Activated T-helper 1 cell treated with anti-CD3 and anti-CD28 coated beads, Interleukin-12 subunit alpha, Interleukin-12 subunit beta, Interleukin-2, Interleukin-4 antibody, amounts not matched to agents 30 ng/mL and 10 ng/mL and 1 ng/mL, durations not matched to agents 14 hours and 24 hours and 36 hours (primary cell): ENCODE results near the gene AUTS2. TPM values are rescaled to one million over a fixed set of nuclear protein-coding genes. Genes with fewer than 3 reads are reported as not detected.

ENCODE experiments used
- DNase-seq: peaks from one replicate; pipeline ENCODE4 v3.0.0; 2021; ENCODE audit warnings: low spot score
- H3K27ac Mint-ChIP-seq: one replicate; pipeline ENCODE4 v1.8.0; 2021; ENCODE audit warnings: mild to moderate bottlenecking, mixed read lengths
- H3K27me3 Mint-ChIP-seq: one replicate; pipeline ENCODE4 v1.8.0; 2022; ENCODE audit warnings: mild to moderate bottlenecking, moderate library complexity, mixed read lengths; ENCODE audit not compliant: insufficient read depth
- H3K36me3 Mint-ChIP-seq: one replicate; pipeline ENCODE4 v1.8.0; 2021; ENCODE audit warnings: low read depth, mixed read lengths
- H3K4me1 Mint-ChIP-seq: one replicate; pipeline ENCODE4 v1.8.0; 2021; ENCODE audit warnings: low read depth, mixed read lengths
- H3K4me3 Mint-ChIP-seq: one replicate; pipeline ENCODE4 v1.8.0; 2021; ENCODE audit warnings: mild to moderate bottlenecking, moderate library complexity, mixed read lengths
- H3K9me3 Mint-ChIP-seq: one replicate; pipeline ENCODE4 v1.8.0; 2021; ENCODE audit warnings: mixed read lengths
- intact Hi-C: fragments of 100-400 bp; cut with micrococcal nuclease; formaldehyde crosslinking; loops from one replicate; pipeline ENCODE4 v1.15.1; 2024
- total RNA-seq: library from RNA; stranded (reverse); gene quantifications from 2 replicates; pipeline ENCODE4 v1.2.3, GENCODE V29; 2022

The AUTS2 gene
- total RNA-seq, 1 donor from 2014 or later: 2.7 TPM

GRCh38 chr7:69959789-69960499 is 361.7 kb downstream of the AUTS2 start:
- no peaks in the 10 kb centered on the region for H3K27me3 Mint-ChIP-seq
- H3K9me3 Mint-ChIP-seq: no peaks in the 10 kb centered on the region
- H3K4me1 Mint-ChIP-seq: no peaks in the 10 kb centered on the region
- H3K27ac Mint-ChIP-seq: no peak overlapping the region
- no peaks in the 10 kb centered on the region for H3K36me3 Mint-ChIP-seq
- intact Hi-C loops: no loop called here
- H3K4me3 Mint-ChIP-seq: no peak overlapping the region
- DNase-seq: no peak

- Mint-ChIP-seq H3K4me3 (no peak overlapping the region), H3K9me3 (no peaks in the 10 kb centered on the region), H3K36me3 (no peaks in the 10 kb centered on the region), H3K4me1 (no peaks in the 10 kb centered on the region), H3K27ac (no peak overlapping the region), H3K27me3 (no peaks in the 10 kb centered on the region)
- no peak for DNase-seq
- intact Hi-C loops: no loop called here
These were observed 363.2 kb downstream of the AUTS2 start for GRCh38 chr7:69961436-69961835.

GRCh38 chr7:69962186-69963065 is 364.2 kb downstream of the AUTS2 start:
- DNase-seq: no peak
- no peak overlapping the region for H3K27ac Mint-ChIP-seq

GRCh38 chr7:69963393-69963792 is 365.1 kb downstream of the AUTS2 start:
- intact Hi-C loops: no loop called here
- DNase-seq: no peak
- H3K27me3 Mint-ChIP-seq: peaks cover 3% of the 10 kb centered on the region
- H3K4me1 Mint-ChIP-seq: no peaks in the 10 kb centered on the region
- no peak overlapping the region for H3K27ac Mint-ChIP-seq
- no peak overlapping the region for H3K4me3 Mint-ChIP-seq
- no peaks in the 10 kb centered on the region for H3K36me3 Mint-ChIP-seq
- no peaks in the 10 kb centered on the region for H3K9me3 Mint-ChIP-seq

More at GRCh38 chr7:69962186-69963065, 364.2 kb downstream of the AUTS2 start:
- no peaks in the 10 kb centered on the region for H3K36me3 Mint-ChIP-seq
- no peak overlapping the region for H3K4me3 Mint-ChIP-seq
- no peaks in the 10 kb centered on the region for H3K4me1 Mint-ChIP-seq
- intact Hi-C loops: no loop called here
- no peaks in the 10 kb centered on the region for H3K9me3 Mint-ChIP-seq
- H3K27me3 Mint-ChIP-seq: no peaks in the 10 kb centered on the region

GRCh38 chr7:69966766-69967591 is 368.7 kb downstream of the AUTS2 start:
- peaks cover 3% of the 10 kb centered on the region for H3K27me3 Mint-ChIP-seq
- DNase-seq: no peak
- no peaks in the 10 kb centered on the region for H3K36me3 Mint-ChIP-seq
- no peak overlapping the region for H3K27ac Mint-ChIP-seq
- no peaks in the 10 kb centered on the region for H3K4me1 Mint-ChIP-seq
- intact Hi-C loops: no loop called here
- H3K9me3 Mint-ChIP-seq: no peaks in the 10 kb centered on the region
- H3K4me3 Mint-ChIP-seq: no peak overlapping the region

- Mint-ChIP-seq H3K27me3 (peaks cover 3% of the 10 kb centered on the region), H3K27ac (no peak overlapping the region), H3K36me3 (no peaks in the 10 kb centered on the region), H3K4me1 (no peaks in the 10 kb centered on the region), H3K9me3 (no peaks in the 10 kb centered on the region), H3K4me3 (no peak overlapping the region)
- no peak for DNase-seq
- intact Hi-C loops: no loop called here
These were observed 369.6 kb downstream of the AUTS2 start for GRCh38 chr7:69967689-69968450.

- Mint-ChIP-seq H3K9me3 (no peaks in the 10 kb centered on the region), H3K27me3 (peaks cover 3% of the 10 kb centered on the region), H3K4me3 (no peak overlapping the region), H3K27ac (no peak overlapping the region), H3K36me3 (no peaks in the 10 kb centered on the region), H3K4me1 (no peaks in the 10 kb centered on the region)
- intact Hi-C loops: no loop called here
- DNase-seq: no peak
These were observed 370.8 kb downstream of the AUTS2 start for GRCh38 chr7:69968969-69969556.

- no peaks in the 10 kb centered on the region for H3K9me3 Mint-ChIP-seq
- H3K36me3 Mint-ChIP-seq: no peaks in the 10 kb centered on the region
- intact Hi-C loops: no loop called here
- peaks cover 1% of the 10 kb centered on the region for H3K27me3 Mint-ChIP-seq
- H3K4me3 Mint-ChIP-seq: no peak overlapping the region
- DNase-seq: no peak
- no peaks in the 10 kb centered on the region for H3K4me1 Mint-ChIP-seq
- no peak overlapping the region for H3K27ac Mint-ChIP-seq
These were observed 383.4 kb downstream of the AUTS2 start for GRCh38 chr7:69981646-69982045.

GRCh38 chr7:69982197-69982596 is 383.9 kb downstream of the AUTS2 start:
- Mint-ChIP-seq H3K36me3 (no peaks in the 10 kb centered on the region), H3K9me3 (no peaks in the 10 kb centered on the region), H3K27ac (no peak overlapping the region), H3K4me1 (no peaks in the 10 kb centered on the region), H3K27me3 (peaks cover 1% of the 10 kb centered on the region), H3K4me3 (no peak overlapping the region)
- intact Hi-C loops: no loop called here
- DNase-seq: no peak

GRCh38 chr7:69989551-69989950 is 391.3 kb downstream of the AUTS2 start:
- DNase-seq: no peak
- no peak overlapping the region for H3K27ac Mint-ChIP-seq
- H3K36me3 Mint-ChIP-seq: no peaks in the 10 kb centered on the region
- no peak overlapping the region for H3K4me3 Mint-ChIP-seq
- peaks cover 1% of the 10 kb centered on the region for H3K27me3 Mint-ChIP-seq
- no peaks in the 10 kb centered on the region for H3K4me1 Mint-ChIP-seq
- intact Hi-C loops: no loop called here
- H3K9me3 Mint-ChIP-seq: no peaks in the 10 kb centered on the region

- H3K9me3 Mint-ChIP-seq: no peaks in the 10 kb centered on the region
- no peak for DNase-seq
- intact Hi-C loops: no loop called here
- no peak overlapping the region for H3K27ac Mint-ChIP-seq
- H3K27me3 Mint-ChIP-seq: no peaks in the 10 kb centered on the region
- no peaks in the 10 kb centered on the region for H3K36me3 Mint-ChIP-seq
- H3K4me1 Mint-ChIP-seq: no peaks in the 10 kb centered on the region
- H3K4me3 Mint-ChIP-seq: no peak overlapping the region
These were observed 394.7 kb downstream of the AUTS2 start for GRCh38 chr7:69992938-69993337.

GRCh38 chr7:69994218-69994617 is 395.9 kb downstream of the AUTS2 start:
- Mint-ChIP-seq H3K4me3 (no peak overlapping the region), H3K27ac (no peak overlapping the region), H3K9me3 (no peaks in the 10 kb centered on the region), H3K27me3 (no peaks in the 10 kb centered on the region), H3K4me1 (no peaks in the 10 kb centered on the region), H3K36me3 (no peaks in the 10 kb centered on the region)
- DNase-seq: no peak
- intact Hi-C loops: no loop called here
